ENCODE data around the gene MRPL22. TPM values are rescaled to one million over a fixed set of nuclear protein-coding genes. Genes with fewer than 3 reads are reported as not detected.

The MRPL22 gene
- polyA plus RNA-seq, 1 of the 3 experiments (the other 2 are of a cell fraction) = 50.7 TPM

DNA sequence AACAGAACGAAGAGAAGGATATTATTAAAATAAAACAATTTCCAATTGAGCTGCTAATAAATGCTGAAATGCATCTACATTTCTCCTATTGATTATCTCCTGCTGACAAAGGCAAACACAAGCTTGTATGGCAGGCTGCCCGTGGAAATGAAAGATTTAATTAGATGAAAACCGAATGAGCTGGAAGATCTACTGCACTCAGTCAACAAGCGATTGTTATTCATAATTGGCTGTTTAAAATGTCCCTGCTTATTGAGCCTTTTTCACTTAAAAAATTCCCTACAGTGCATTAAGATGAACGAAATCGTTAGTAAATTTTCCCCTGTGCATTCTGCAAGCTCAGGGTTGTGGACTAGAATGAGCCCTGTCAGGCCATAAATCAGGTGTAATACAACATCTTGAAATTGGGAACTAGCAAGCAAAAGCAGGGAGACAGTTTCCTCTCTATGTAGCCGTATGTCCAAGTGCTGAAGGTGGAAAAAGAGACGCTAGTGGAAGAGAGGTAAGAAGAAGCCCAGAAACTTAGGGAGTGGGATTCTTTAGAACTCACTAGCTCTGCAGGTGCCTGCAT is 44.2 kb downstream of the MRPL22 start:
- Histone ChIP-seq H3K4me2 (no peak overlapping the region), H2AFZ (ENCODE audit: low read depth) (no peak overlapping the region), H3K27me3 (ENCODE audit: insufficient read depth) (no peaks in the 10 kb centered on the region), H3K36me3 (replicated peaks in 1 of 2; ENCODE audit: control insufficient read depth in 1 of 2, insufficient read depth in 2 of 2, low read length in 1 of 2) (no peaks in the 10 kb centered on the region), H3K4me1 (ENCODE audit: control insufficient read depth in 1 of 2, insufficient read depth in 2 of 2, low read depth in 1 of 2, low read length in 1 of 2) (no peaks in the 10 kb centered on the region; a peak in 1 of 4 replicates), H3K9me2 (no peaks in the 10 kb centered on the region), H3K9ac (no peak overlapping the region), H3K79me2 (ENCODE audit: insufficient read depth) (no peaks in the 10 kb centered on the region), H3K27ac (ENCODE audit: low read depth in 2 of 2, low read length in 1 of 2) (no peak overlapping the region), H3K4me3 (ENCODE audit: low read depth in 2 of 2, low read length in 1 of 2) (no peak overlapping the region), H3K9me3 (no peaks in the 10 kb centered on the region), H3F3A (replicated peaks; ENCODE audit: insufficient read depth) (no peaks in the 10 kb centered on the region), H4K20me1 (ENCODE audit: insufficient read depth) (no peaks in the 10 kb centered on the region)
- ChIA-PET POLR2A (no interaction called here), CTCF (interaction anchor here (0.8 to 2.4 kb wide), 5 partner anchors 11 to 335 kb away, joined by 3 to 21 read pairs (median 5); no protein-coding TSS in a partner anchor)
- no peak for TF ChIP-seq RXRA (IDR thresholded peaks at IDR 0.05; ENCODE audit: borderline replicate concordance, low read depth)
- DNase-seq = no peak
- 28% methylated on average over 8 of the region's 8 CpGs for WGBS (ENCODE audit: low lambda C conversion rate)

DNA sequence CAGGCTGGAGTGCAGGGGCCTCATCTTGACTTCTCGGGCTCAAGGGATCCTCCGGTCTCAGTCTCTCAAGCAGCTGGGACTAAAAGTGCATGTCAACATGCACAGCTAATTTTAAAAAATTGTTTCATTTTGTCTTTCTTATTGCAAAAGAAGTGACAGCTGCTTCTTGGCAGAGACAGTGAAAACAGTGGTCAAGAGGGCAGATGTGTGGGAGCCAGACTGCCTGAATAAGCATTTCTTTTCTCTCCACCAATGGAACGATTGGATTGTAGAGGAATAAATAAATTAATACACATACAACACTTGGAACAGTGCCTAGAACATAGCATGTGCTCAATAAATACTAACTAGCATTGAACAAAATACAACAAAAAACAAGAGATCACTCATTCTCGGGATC is 45.3 kb downstream of the MRPL22 start:
- no peak overlapping the region for H3K27ac ChIP-seq (ENCODE audit: low read depth in 2 of 2, low read length in 1 of 2)
- H3K9me2 ChIP-seq = no peaks in the 10 kb centered on the region
- no peaks in the 10 kb centered on the region for H3K79me2 ChIP-seq (ENCODE audit: insufficient read depth)
- no peak overlapping the region for H2AFZ ChIP-seq (ENCODE audit: low read depth)
- no peaks in the 10 kb centered on the region; the same call in 1 of the 2 replicates for H3K27me3 ChIP-seq (ENCODE audit: insufficient read depth)
- no peaks in the 10 kb centered on the region; a peak in 1 of 4 replicates for H3K4me1 ChIP-seq (ENCODE audit: control insufficient read depth in 1 of 2, insufficient read depth in 2 of 2, low read depth in 1 of 2, low read length in 1 of 2)
- no peaks in the 10 kb centered on the region for H3K36me3 ChIP-seq (replicated peaks in 1 of 2; ENCODE audit: control insufficient read depth in 1 of 2, insufficient read depth in 2 of 2, low read length in 1 of 2)
- ChIA-PET CTCF (interaction anchor here (1.2 to 2.0 kb wide), 2 partner anchors 10 to 14 kb away, joined by 7 to 8 read pairs; no protein-coding TSS in a partner anchor), POLR2A (no interaction called here)
- no peaks in the 10 kb centered on the region for H3K9me3 ChIP-seq
- WGBS (ENCODE audit: low lambda C conversion rate) = 42% methylated on average over 4 of the region's 4 CpGs
- TF ChIP-seq NRF1 (IDR thresholded peaks at IDR 0.05; ENCODE audit: low read depth, low read length) = no peak
- no peak for TF ChIP-seq TAF1 (IDR thresholded peaks at IDR 0.05; ENCODE audit: borderline replicate concordance, low read depth, low read length)
- TF ChIP-seq EZH2phosphoT487 (IDR thresholded peaks at IDR 0.05; ENCODE audit: borderline replicate concordance, low read depth) = no peak
- TF ChIP-seq RAD21 (IDR thresholded peaks at IDR 0.05; ENCODE audit: low read length) = no peak
- no peaks in the 10 kb centered on the region for H3F3A ChIP-seq (replicated peaks; ENCODE audit: insufficient read depth)
- no peak overlapping the region for H3K9ac ChIP-seq
- no peak overlapping the region for H3K4me2 ChIP-seq
- H4K20me1 ChIP-seq (ENCODE audit: insufficient read depth) = no peaks in the 10 kb centered on the region
- no peak for DNase-seq
- H3K4me3 ChIP-seq (ENCODE audit: low read depth in 2 of 2, low read length in 1 of 2) = no peak overlapping the region

DNA sequence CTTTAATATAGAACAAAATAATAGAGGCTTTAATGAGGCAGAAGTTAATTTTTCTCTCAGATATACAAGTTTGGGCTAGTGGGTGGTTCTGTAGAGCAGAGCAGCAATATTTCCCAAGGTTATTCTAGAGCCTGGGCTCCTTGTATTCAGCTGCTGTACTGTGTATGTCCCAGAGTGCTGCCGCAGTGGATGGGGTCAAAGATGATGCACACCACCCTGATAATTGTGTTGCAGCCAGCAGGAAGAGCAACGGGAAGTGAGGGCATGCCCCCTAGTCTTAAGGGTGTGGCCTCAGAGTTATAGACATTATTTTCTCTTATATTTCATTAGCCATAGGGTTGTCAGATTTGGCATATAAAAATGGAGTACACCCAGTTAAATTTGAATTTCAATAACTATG is 48.8 kb downstream of the MRPL22 start:
- TF ChIP-seq CHD2 (IDR thresholded peaks at IDR 0.05; ENCODE audit: low read length, partially characterized antibody) = no peak
- TF ChIP-seq, protein P1, sequence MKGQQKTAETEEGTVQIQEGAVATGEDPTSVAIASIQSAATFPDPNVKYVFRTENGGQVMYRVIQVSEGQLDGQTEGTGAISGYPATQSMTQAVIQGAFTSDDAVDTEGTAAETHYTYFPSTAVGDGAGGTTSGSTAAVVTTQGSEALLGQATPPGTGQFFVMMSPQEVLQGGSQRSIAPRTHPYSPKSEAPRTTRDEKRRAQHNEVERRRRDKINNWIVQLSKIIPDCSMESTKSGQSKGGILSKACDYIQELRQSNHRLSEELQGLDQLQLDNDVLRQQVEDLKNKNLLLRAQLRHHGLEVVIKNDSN (IDR thresholded peaks at IDR 0.05; ENCODE audit: borderline replicate concordance, low read depth) = no peak
- TF ChIP-seq SMC3 (IDR thresholded peaks at IDR 0.05; ENCODE audit: low read depth, low read length) = no peak
- no peak for TF ChIP-seq TEAD4 (IDR thresholded peaks at IDR 0.05; ENCODE audit: borderline replicate concordance, insufficient read depth)
- no peak for TF ChIP-seq FOSL2 (IDR thresholded peaks at IDR 0.05; ENCODE audit: borderline replicate concordance, low read depth)
- Histone ChIP-seq H3F3A (replicated peaks; ENCODE audit: insufficient read depth) (no peaks in the 10 kb centered on the region), H3K36me3 (replicated peaks in 1 of 2; ENCODE audit: control insufficient read depth in 1 of 2, insufficient read depth in 2 of 2, low read length in 1 of 2) (no peaks in the 10 kb centered on the region), H2AFZ (ENCODE audit: low read depth) (no peak overlapping the region), H3K9me3 (no peaks in the 10 kb centered on the region), H3K4me2 (no peak overlapping the region), H4K20me1 (ENCODE audit: insufficient read depth) (no peaks in the 10 kb centered on the region), H3K9ac (no peak overlapping the region), H3K27me3 (ENCODE audit: insufficient read depth) (no peaks in the 10 kb centered on the region; the same call in 1 of the 2 replicates), H3K9me2 (no peaks in the 10 kb centered on the region), H3K79me2 (ENCODE audit: insufficient read depth) (no peaks in the 10 kb centered on the region), H3K27ac (ENCODE audit: low read depth in 2 of 2, low read length in 1 of 2) (no peak overlapping the region), H3K4me1 (ENCODE audit: control insufficient read depth in 1 of 2, insufficient read depth in 2 of 2, low read depth in 1 of 2, low read length in 1 of 2) (no peaks in the 10 kb centered on the region; a peak in 1 of 4 replicates), H3K4me3 (ENCODE audit: low read depth in 2 of 2, low read length in 1 of 2) (no peak overlapping the region)
- 37% methylated on average over 2 of the region's 2 CpGs for WGBS (ENCODE audit: low lambda C conversion rate)
- ChIA-PET POLR2A (no interaction called here), CTCF (interaction anchor here (7.0 kb wide), 1 partner anchor 17 kb away, joined by 27 read pairs; no protein-coding TSS in a partner anchor)
- no peak for DNase-seq
